ENCODE results near the gene EDA.

EDA gene

DNA sequence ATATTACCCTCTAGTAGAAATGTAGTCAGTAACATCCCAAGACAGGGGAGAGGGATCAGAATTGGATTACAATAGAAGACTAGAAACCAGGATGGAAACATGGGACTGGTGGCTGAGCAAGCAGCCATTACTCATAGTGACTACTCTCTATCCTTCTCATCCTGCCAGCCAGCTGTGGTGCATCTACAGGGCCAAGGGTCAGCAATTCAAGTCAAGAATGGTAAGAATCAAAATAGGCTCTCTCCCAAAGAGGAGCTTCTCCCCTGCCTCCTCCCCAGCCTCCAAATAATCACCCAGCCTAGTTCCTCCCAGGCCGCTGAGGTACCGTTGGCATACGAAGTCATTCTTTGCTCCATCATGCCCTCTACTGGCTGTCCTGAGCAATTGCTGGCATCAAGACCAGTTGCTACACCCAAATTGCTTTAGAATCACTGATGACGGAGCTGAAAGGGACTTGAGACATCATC is 414.4 kb downstream of the EDA start:
- peak; percentile 16 for DNase-seq

DNA sequence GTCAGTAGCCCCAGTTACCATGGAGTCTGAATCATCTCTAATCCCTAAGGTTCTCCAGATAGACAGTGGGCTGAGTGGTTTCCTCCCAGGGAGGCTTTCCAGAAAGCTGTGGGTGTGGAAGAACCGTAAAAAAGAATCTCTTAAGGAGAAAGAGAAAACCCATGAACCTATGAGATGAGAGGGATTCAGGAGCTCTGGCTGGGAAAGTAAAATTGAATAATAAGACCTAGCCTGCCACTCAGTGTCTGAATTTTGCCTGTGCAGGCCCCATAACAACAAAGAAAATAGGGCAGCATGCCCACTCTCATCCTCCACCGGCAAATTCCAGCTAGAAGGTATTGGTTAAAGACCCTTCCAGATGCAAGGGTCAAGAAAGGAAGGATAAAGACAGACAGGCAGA is 416.9 kb downstream of the EDA start:
- no peak for DNase-seq

DNA sequence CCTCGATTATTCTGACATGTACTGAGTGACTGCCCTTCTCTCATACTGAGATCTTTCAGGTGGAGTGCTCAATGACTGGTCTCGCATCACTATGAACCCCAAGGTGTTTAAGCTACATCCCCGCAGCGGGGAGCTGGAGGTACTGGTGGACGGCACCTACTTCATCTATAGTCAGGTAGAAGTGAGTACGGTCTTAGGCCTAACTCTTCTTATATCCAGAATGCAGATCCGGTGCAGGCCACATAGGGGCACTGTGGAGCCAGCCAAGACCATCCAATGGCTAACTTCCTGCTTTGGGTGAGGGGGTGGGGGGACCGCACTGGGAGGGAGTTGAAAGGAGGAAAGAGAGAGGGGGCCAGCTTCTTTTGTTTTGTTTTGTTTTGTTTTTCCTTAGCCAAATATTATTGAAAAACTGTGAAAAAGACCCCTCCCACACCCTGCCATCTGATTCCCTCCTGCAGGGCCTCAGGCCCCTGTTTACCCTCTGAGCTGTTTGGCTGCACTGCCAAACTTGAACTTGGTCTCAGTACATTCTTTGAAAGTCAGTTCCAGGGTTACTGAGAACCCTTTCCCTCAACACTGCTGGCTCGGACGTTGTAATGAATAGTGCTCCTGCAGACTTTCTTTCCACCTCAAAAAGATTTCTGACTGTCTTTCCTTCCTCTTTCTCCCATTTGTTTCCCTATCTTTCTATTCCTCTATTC is 417.6 kb downstream of the EDA start:
- peak; percentile 6 for DNase-seq

DNA sequence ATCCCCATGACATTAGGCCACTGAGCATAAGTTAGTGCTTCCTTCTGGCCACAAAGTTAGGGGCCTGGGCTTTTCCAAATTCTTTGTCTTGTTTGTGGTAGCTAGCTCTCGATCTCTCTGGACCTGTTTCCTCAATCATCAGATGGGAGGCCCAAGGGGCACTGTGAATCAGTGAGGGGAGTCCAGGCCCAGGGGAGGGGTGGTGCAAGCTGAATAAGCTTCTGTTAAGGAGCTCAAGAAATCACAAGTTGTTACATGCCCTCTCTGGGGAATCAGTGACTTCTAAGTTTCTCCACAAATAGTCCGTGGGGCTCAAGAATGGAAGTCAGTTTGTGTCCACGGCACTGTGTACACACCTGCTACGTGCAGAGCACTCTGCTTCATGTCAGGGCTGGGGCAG is 418.7 kb downstream of the EDA start:
- DNase-seq, result no peak

DNA sequence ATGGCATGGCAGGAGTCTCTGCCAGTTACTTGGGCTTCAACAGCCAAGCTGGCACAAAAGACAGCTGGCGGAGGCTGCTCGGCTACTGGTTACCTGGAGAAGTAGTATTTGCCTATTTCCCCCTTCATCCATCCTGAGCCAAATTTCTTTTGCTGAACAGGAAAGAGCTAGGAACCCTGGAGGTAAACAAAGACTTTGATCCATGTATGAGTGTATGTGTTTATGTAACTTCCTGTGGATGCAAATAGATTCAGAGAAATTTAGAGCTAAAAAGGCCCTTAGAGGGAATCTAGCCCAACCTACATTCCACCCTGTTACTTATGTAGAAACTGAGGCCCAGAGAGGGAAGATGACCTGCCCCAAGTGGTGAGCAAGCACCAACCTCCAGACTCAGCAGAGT is 422.6 kb downstream of the EDA start:
- DNase-seq, result no peak

DNA sequence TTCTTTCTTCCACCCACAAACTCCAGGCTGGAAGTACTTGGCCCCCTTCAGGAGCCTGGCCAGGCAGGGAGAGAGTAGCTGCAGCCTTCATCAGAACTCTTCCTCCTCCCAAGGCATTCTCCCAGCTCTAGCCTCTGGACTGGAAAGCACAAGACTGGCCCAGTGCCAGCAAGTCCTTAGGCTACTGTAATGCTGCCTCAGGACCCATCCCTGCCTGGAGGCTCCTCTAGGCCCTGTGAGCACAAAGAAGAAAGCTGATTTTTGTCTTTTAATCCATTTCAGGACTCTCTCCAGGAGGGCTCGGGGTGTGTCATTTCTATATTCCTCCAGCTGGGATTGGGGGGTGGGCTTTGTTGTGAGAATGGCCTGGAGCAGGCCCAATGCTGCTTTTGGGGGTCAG is 423.0 kb downstream of the EDA start:
- peak; percentile 0 for DNase-seq

DNA sequence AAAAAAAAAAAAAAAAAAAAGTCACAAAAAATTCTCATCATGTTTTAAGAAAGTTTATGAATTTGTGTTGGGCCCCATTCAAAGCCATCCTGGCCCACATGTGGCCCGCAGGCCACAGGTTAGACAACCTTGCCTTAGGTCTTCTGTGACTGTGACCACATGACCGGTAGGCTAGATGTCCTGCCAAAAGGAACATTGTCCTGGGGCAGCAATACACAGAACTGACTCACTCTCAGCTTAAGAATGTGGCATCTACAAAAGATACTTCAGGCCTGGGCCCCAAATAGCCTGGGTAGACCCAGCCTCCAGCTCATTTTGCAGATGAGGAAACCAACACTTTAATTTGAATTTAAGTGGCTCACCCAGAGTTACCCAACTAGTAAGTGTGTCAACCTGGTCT is 423.8 kb downstream of the EDA start:
- no peak for DNase-seq

DNA sequence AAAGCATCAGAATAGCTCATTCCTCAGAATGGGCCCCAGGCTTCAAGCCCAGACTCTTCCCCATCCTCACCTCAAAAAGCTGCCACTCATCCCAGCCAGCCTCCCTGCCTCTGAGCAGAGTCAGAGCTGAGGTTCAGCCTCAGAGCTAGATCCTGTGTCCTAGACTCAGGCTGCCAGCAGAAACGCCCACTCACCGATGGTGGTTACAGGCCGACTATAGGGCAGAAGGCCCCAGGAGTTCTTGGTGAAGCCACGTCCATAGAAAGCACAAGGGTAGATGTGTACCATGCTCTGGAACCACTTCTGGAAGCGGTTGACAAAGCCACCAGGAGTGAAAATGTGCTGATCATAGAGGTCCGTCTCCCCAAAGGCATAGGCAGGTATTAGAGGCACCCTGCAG is 426.1 kb downstream of the EDA start:
- no peak for DNase-seq

DNA sequence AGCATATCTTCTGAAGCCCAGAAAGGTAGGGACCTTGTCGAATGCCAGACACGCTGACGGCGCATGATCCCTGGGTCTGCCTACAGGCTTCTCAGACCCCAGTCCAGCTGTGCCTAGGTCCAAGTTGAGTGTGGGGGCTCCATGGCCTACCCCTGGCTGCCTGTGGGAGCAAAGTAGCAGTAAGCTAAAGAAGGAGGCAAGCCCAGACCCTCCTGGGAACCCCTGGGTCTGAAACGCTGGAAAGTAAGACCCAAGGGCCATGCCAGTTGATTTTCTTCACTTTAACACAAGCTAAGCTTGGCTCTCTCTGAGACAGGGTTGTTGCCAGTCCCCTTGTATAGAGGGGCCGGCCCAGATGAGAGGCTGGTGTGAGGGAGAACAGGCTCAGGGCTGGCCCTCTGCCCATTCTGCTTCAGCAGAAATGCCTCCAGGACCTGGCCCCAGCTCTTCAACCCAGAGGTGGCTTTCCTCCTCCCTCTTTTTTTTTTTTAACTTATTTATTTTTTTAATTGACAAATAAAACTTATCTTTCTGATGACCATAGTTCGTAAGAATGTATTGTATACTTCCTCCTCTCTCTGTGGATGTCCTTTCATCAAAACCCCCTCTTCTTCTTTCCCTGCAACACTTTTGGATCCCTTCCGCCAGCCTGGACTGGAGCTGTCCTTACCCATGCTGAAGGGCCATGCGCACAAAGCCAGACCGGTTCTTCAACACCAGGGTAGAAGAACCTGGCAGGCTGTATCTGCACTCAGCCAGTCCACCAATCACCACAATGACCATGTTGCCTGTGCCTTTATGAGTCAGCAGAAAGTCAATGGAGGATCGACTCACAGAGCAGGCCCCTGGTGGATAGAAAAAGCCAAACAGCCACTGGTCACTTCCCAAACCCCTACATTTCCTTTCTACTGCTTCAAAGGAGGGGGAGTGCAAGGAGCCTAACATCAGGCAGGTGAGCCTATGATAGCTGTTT is 426.8 kb downstream of the EDA start:
- DNase-seq, result no peak

DNA sequence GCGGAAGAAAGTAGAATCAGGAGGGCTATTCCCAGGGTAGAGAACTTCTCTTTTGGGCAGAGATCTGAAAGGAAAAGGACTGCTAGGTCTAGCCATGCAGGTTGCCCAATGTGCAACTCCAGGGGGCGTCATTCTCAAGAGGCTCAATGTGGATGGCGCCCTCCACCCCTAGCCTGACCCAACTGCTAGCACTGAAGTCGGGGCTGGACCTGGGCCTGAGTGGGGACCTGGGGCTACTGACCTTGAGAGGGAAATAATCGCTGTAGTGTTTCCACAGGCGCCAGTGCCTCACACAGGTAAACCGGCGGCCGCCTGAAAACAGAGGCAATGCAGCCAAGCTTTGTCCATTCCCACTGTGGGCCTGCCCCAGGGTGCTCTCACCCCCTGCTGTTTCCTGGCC is 427.8 kb downstream of the EDA start:
- DNase-seq, result no peak

DNA sequence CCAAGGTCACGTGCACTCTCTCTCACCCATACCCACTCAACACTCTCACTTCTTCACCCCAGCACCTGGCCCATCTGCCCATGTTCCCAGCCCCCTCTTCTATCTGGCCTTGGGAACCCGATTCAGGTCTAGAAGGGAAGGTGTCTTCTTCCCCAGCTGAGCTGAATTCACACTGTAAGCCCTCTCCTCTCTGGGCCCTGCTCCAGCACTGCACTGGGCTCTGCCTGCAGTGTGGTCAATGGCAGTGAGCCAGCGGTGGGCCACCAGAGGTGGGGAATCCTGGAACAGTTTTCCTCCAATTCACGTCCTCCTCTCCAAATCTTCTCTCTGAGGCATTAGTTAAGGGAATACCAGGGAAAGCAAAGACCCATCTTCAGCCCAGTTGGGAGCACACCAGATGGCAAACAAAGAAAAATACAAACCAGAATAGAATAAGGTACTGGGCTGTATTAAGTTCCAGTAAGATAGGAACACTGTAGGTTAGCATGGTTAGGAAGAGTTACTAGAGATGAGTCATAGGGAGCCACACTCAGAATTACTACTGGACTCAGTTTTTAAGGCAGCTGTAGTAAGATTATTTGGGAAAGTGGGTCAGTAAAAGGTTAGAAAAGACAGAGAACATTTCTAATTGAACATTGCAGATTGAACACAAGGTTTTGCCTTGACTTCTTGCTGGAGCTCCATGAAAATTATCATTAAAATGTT is 428.8 kb downstream of the EDA start:
- DNase-seq, result no peak

DNA sequence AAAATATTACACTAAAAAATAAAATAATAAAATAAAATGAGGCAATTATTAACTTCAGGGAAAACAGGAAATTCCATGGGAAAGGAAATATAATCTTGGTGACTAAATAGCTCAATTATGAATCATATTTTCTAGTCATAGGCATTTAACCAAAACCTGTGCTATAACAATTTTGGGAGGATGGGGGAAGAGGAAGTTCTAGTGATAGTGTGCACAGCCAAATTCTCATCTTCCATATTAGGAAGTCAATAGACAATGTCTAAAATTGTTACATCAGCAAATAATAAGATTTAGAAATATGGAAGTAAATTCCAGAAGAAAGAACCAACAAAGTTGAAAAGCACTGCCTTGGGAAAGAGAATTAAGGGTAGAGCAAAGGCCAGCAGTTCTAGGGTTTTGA is 431.1 kb downstream of the EDA start:
- DNase-seq, result no peak

DNA sequence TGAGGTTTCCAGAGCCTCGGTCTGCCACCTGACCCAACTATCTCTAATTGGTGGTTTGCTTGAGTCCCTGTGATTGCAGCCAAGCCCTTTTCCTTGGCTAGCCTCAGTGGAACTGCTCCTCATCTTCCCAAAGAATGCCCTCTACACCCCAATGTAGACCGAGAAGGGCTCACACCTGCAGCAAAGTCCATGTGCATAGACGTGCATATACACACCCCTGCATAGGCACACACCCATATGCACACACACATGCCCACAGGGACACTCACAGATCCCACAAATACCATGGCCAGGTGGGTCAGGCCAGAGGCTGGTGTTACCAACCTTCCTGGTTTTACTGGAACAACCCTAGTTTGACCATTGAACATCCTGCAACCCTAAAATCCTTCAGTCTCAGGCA is 433.5 kb downstream of the EDA start:
- no peak for DNase-seq

DNA sequence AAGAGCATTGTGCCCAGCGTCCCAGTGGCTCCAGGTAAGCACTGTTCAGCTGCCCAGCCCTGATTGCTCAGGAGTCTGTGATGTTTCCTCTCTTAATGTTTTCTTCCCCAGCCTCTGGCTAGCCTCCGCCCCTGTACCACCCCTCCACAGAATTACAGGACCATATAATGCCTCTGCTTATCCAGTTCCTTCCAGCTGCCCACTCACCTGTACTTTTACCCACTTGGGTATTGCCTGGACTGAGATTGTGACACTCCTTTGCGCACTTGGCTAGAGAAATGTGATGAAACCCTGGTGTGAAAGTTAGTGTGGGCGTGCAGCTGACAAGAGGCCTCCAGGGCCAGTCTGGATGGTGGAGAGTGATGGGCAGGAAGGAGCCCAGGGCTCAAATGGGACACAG is 434.0 kb downstream of the EDA start, which contains the start of gene AWAT2:
Gene AWAT2, minus strand, starts transcription at position 14 of the 400 bp plus-strand sequence. Its CDS starts 6 bp downstream, at position 8.
- no peak for DNase-seq

DNA sequence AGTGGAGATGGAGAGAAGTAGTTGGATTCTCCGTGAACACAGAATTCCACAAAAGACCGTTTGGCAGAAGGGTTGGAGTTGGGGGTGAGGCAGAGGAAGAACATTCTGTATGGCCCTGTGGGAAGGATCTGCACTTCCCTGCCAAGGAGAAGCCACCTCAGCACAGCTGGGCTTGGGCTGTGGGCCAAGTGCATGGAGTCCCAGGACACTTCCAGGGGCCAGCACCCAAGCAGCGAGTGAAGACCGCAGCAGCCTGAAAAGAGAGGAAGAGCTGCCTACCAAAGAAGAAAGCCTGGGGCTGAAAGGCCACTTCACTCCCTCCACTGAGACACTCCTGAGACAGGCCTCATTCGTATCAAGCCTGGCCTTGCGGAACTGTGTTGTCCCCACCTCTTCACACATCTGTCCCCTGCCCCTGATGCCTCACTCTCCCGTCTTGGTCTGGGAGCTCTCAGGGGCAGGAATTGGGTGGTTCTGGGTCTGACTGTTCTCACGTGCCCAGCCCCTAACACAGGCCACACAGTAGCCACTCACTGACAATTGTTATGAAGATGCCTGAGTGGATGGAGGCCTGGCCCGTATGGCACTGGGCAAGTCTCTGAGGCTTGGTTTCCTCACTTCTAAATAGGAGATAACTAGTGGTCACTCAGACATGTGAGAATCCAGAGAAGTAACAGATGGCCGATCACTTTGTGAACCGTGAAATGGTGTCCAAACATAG is 437.1 kb downstream of the EDA start:
- DNase-seq, result no peak

DNA sequence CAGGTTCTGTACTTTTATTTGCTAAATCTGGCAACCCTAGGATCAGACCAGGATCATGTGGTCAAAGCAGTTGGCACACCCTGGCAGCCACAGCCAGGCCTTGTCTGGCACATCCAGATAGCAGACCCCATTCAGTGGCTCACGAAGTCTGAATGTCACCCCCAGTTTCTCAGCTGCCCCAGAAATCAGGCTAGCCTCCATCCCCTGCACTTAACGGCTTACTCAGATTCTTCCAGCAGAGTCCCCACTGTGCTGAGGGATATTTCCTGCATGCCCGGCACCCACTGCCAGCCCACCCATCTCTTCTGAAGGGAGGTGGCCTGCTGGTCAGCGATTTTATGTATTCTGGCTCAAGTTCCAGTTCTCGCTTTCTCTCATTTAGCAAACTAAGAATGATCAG is 438.5 kb downstream of the EDA start:
- DNase-seq, result no peak

DNA sequence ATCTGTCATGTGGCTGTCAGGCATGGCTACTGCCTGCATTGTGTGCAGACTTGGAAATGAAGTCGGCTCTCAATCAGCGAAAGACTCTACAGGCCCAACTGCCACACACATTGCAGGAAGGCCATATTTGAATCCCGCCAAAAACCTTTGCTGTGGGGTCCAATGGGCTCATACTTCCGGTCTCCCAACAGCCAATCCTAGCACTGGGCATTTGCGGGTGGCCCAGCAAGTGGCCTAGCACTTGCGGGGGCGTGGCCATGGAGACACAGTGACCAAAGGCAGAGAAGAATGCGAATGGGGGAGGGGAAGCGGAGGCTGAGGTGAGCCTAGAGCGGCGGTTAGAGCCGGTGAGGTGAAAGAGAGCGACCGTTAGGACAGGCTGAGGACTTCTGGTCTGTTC is 446.2 kb downstream of the EDA start, which contains the start of gene OTUD6A:
Gene OTUD6A, plus strand, starts transcription at position 382 of the 400 bp plus-strand sequence. CDS start 68 bp downstream, outside the sequence.
- no peak for DNase-seq

DNA sequence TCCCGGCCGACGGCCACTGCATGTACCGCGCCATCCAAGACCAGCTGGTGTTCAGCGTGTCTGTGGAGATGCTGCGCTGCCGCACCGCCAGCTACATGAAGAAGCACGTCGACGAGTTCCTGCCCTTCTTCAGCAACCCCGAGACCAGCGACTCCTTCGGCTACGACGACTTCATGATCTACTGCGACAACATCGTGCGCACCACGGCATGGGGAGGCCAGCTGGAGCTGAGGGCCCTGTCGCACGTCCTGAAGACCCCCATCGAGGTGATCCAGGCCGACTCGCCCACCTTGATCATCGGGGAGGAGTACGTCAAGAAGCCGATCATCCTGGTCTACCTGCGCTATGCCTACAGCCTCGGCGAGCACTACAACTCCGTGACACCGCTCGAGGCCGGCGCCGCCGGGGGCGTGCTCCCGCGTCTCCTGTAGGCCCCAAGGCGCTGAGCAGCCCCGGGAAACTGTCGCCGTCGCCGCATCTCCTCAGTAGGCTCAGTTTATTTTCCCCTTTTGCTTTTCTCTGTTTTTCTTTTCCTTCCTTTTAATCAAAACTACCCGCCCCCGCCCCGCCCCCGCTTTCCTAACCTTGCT is 447.1 kb downstream of the EDA start:
- no peak for DNase-seq

DNA sequence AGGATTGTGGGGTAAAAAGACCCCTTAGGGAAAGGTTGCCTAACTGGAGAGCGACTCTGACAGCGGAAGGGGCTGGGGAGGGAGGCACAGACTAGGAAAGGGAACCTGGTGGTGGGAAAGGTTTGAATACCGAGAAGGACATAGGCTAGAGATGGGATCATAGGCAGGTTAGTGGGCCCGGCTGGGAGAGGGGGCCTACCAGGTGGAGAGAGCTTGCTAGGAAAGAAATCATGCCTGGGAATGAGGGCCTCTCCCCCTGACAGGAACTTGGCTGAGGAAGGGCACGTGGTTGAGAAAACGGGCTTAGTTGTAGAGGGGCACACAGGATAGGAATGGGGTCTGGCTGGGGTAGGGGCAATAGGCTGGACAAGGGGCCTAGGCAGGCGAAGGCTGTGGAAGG is 450.7 kb downstream of the EDA start:
- DNase-seq, result no peak

DNA sequence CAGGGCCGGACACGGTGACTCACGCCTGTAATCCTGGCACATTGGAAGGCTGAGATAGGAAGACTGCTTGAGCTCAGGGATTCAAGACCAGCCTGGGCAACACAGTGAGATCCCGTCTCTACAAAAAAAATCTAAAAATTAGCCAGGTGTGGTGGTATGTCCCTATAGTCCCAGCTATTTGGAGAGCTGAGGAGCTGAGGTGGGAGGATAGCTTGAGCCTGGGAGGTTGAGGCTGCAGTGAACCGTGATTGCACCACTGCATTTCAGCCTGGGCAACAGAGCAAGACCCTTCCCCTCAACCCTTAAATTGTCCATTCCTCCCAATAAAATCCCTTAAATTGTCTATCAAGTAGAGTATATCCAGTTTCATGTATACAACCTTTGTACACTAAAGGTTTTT is 463.4 kb downstream of the EDA start:
- DNase-seq, result no peak

DNA sequence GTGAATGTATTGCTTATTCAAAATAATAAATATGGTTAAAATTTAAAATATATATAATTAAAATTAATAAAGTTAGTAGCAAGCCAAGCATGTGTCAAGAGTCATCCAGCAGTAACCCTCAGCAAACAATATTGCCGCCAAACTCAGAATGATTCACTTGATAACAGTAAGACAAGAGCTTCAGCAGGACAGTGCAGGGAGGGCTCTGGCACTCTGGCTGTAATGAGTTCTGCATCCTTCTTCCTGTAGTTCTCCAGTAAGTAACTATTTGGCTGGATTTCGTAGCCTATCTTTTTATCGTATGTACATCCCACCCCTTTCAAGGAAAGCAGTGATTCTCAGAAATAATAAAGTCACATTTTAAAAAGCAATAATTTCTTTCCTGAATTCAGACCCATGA is 464.0 kb downstream of the EDA start:
- DNase-seq, result no peak

DNA sequence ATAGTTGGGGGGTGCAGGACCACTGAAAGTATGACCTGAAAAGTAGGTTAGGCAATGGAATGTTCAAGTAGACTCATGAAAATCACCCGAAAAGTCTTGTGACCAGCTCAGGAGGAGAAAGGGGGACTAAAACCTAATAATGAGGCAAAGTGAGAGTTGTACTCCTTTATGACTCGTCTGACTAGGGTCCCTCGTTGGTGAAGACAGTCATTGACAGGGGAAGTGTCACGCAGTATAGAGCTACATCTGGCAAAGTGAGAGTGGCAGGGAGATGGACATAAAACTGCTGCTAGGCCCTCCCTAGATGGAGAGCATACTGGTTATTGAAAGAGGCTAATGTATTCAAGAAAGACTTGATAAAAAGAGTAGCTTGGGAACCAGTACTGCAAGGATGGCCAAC is 466.8 kb downstream of the EDA start:
- DNase-seq, result no peak
